Stimulated activated CD4-positive, alpha-beta T cell treated with anti-CD3 and anti-CD28 coated beads, Interleukin-12 subunit alpha, Interleukin-12 subunit beta, amount 100 ng/mL, for 48 hours (primary cell): ENCODE measurements around the gene MBOAT1.
A peak's percentile ranks its signal among the peaks of the same experiment; 100 is the strongest.

ENCODE experiments used
- DNase-seq, 3 donors: peaks; one replicate each; pipeline ENCODE4 v3.0.0-alpha.2; 2020; ENCODE audit warnings: low read depth in 2 of 3, low spot score in 1 of 3

Gene MBOAT1

GRCh38 chr6:20110478-20110877 is 101.8 kb downstream of the MBOAT1 start:
- no peak for DNase-seq

- DNase-seq, result no peak
These were observed 102.7 kb downstream of the MBOAT1 start for GRCh38 chr6:20109526-20109925.

- no peak for DNase-seq
These were observed 106.4 kb downstream of the MBOAT1 start for GRCh38 chr6:20105838-20106237.

- DNase-seq, result no peak
These were observed 107.6 kb downstream of the MBOAT1 start for GRCh38 chr6:20104696-20105095.

- no peak for DNase-seq
These were observed 109.7 kb downstream of the MBOAT1 start for GRCh38 chr6:20102397-20103073.

- DNase-seq, result no peak
These were observed 113.1 kb downstream of the MBOAT1 start for GRCh38 chr6:20099156-20099555.

GRCh38 chr6:20098267-20098876 is 113.9 kb downstream of the MBOAT1 start:
- no peak for DNase-seq

GRCh38 chr6:20096536-20096935 is 115.7 kb downstream of the MBOAT1 start:
- no peak for DNase-seq

GRCh38 chr6:20095436-20095835 is 116.8 kb downstream of the MBOAT1 start:
- no peak for DNase-seq

- DNase-seq, result peak in 1 of 3 donors; percentile 2
These were observed 120.2 kb downstream of the MBOAT1 start for GRCh38 chr6:20092071-20092566.

GRCh38 chr6:20086992-20087391 is 125.3 kb downstream of the MBOAT1 start:
- DNase-seq, result no peak

- DNase-seq, result no peak
These were observed 126.5 kb downstream of the MBOAT1 start for GRCh38 chr6:20085817-20086216.

GRCh38 chr6:20084411-20084810 is 127.9 kb downstream of the MBOAT1 start:
- DNase-seq, result no peak

GRCh38 chr6:20071998-20072397 is 140.3 kb downstream of the MBOAT1 start:
- DNase-seq, result no peak

GRCh38 chr6:20070047-20070446 is 142.2 kb downstream of the MBOAT1 start:
- DNase-seq, result no peak

GRCh38 chr6:20069021-20069522 is 143.2 kb downstream of the MBOAT1 start:
- DNase-seq, result no peak

GRCh38 chr6:20068421-20068988 is 143.8 kb downstream of the MBOAT1 start:
- DNase-seq, result no peak

- DNase-seq, result no peak
These were observed 150.3 kb downstream of the MBOAT1 start for GRCh38 chr6:20061952-20062351.

- DNase-seq, result no peak
These were observed 152.0 kb downstream of the MBOAT1 start for GRCh38 chr6:20060252-20060651.

GRCh38 chr6:20058912-20059311 is 153.4 kb downstream of the MBOAT1 start:
- no peak for DNase-seq

- DNase-seq, result no peak
These were observed 154.0 kb downstream of the MBOAT1 start for GRCh38 chr6:20058121-20058905.
